Activated naive CD4-positive, alpha-beta T cell treated with anti-CD3 and anti-CD28 coated beads for 36 hours (primary cell): Measurements from ENCODE around the gene ATP1A2. TPM values are rescaled to one million over a fixed set of nuclear protein-coding genes. Genes with fewer than 3 reads are reported as not detected.
"Not testable (repeated sequence)": the region's sequence is repeated elsewhere in the genome, so short reads cannot be mapped to it uniquely, and the experiment has no call there.

Source experiments
- CTCF ChIA-PET: fragments of 350-600 bp; sonication (Branson Sonifier 250); formaldehyde crosslinking; loops from one replicate; lab custom pipeline; 2021; ENCODE audit warnings: antibody characterized with exemption; lab: Charles Lee
- DNase-seq: peaks from one replicate; pipeline ENCODE4 v3.0.0-alpha.2; 2020
- H3K27ac Mint-ChIP-seq: one replicate; pipeline ENCODE4 v1.8.0; 2021; ENCODE audit warnings: mild to moderate bottlenecking, mixed read lengths
- H3K27me3 Mint-ChIP-seq: one replicate; pipeline ENCODE4 v1.8.0; 2021; ENCODE audit warnings: low read depth, mixed read lengths
- H3K36me3 Mint-ChIP-seq: one replicate; pipeline ENCODE4 v1.8.0; 2021; ENCODE audit warnings: low read depth, mixed read lengths
- H3K4me1 Mint-ChIP-seq: one replicate; pipeline ENCODE4 v1.8.0; 2021; ENCODE audit warnings: low read depth, mixed read lengths
- H3K4me3 Mint-ChIP-seq: one replicate; pipeline ENCODE4 v1.8.0; 2021; ENCODE audit warnings: mild to moderate bottlenecking, moderate library complexity, mixed read lengths
- H3K9me3 Mint-ChIP-seq: one replicate; pipeline ENCODE4 v1.8.0; 2021; ENCODE audit warnings: mixed read lengths
- intact Hi-C: fragments of 100-400 bp; cut with micrococcal nuclease; formaldehyde crosslinking; loops from one replicate; pipeline ENCODE4 v1.15.1; 2023
- total RNA-seq, 2 experiments: library from RNA; stranded (reverse); gene quantifications; one replicate each; pipeline ENCODE4 v1.2.3, GENCODE V29; 2021

ATP1A2 gene
- total RNA-seq, 2 experiments from 2014 or later, result not detected

DNA sequence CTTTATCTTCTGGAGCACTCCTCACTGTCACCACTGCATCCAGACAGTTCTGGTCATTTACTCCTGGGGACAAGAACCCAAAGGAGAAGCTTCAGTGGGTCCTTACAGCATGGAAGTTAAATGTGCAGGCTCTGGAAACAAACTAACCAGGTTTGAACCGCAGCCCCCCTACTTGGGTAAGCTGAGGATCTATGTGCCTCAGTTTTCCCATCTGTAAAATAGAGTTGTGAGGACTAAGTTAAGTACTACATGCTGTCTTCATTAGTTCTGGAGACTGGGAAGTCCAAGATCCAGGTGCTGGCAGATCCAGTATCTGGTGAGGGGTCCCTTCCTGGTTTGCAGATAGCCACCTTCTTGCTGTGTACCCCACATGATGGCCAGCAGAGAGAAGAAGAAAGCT, 8.0 kb upstream of the ATP1A2 start:
- H3K9me3 Mint-ChIP-seq, result no peaks in the 10 kb centered on the region
- CTCF ChIA-PET, result interaction anchor here (0.6 to 2.6 kb wide), 5 partner anchors 9 to 269 kb away, joined by 3 to 11 read pairs (median 4); partner anchors contain the start of gene IGSF8
- no peaks in the 10 kb centered on the region for H3K36me3 Mint-ChIP-seq
- H3K27ac Mint-ChIP-seq, result no peak overlapping the region
- no peak overlapping the region for H3K4me3 Mint-ChIP-seq
- intact Hi-C loops, result no loop called here
- peaks cover 6% of the 10 kb centered on the region for H3K4me1 Mint-ChIP-seq
- no peaks in the 10 kb centered on the region for H3K27me3 Mint-ChIP-seq
- no peak for DNase-seq

DNA sequence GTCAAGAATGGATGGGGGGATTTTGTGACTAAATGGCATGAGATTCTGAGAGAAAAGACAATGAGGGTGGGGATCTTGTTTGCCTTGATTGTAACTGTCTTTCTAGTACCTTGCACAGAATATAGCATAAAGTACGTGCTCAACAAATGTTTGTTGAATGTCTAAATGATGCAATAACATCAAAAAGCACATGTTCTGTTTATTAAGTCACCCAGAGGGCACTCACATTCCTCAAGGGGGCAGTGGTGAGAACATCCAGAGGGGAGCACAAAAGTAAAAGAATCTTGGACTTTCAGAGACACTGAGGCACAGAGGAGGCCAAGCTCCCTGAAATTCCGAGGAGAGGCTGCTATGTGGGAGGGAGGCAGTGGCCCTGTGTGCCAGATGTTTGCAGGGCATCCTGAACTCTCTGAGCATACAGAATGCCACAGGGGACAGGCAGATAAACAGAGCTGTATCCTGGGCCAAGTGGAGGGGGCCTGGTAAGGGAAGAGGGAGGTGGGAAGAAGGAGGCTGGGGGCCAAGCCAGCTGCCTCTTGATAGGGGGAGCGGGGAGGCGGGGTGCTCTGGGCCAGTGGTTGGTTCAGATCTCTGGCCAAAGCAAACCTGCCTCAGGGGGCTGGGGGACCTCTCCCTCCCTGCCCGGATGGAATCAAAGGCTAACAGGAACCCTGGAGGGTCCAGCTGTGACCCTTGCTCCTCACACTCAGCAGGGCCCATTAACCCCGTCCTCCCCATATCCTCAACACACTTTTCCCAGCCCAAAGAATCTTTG, 6.5 kb upstream of the ATP1A2 start:
- intact Hi-C loops, result no loop called here
- peak; percentile 63 for DNase-seq
- Mint-ChIP-seq H3K36me3 (no peaks in the 10 kb centered on the region), H3K4me3 (no peak overlapping the region), H3K27me3 (no peaks in the 10 kb centered on the region), H3K9me3 (no peaks in the 10 kb centered on the region), H3K4me1 (peaks cover 6% of the 10 kb centered on the region), H3K27ac (peak overlapping the region; percentile 32)
- CTCF ChIA-PET, result interaction anchor here (0.7 to 2.6 kb wide), 12 partner anchors 8 to 267 kb away, joined by 3 to 11 read pairs (median 3); partner anchors contain the start of gene IGSF8

DNA sequence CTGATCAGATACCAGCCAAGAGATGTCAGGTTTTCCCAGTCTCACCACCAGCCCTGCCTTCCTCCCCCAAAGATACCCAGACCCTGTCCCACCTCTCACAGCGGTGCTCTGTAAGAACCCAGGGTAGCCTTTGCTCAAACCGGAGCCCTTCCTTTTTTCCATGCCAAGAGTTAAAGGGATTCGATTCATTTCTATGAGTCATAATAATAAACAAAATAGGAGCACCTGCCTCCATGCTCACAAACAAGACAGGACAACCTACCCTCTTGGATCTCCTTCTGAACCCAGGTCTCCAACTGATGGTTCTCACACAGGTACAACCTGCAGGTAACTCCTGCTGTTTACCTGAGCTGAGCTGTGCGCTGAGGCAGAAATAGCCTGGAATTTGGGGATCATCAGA, 5.9 kb upstream of the ATP1A2 start:
- no peak overlapping the region for H3K27ac Mint-ChIP-seq
- no peak for DNase-seq
- no peaks in the 10 kb centered on the region for H3K36me3 Mint-ChIP-seq
- no peaks in the 10 kb centered on the region for H3K9me3 Mint-ChIP-seq
- CTCF ChIA-PET, result interaction anchor here (1.0 to 2.6 kb wide), 4 partner anchors 8 to 181 kb away, joined by 3 to 11 read pairs (median 4); no protein-coding TSS in a partner anchor
- H3K27me3 Mint-ChIP-seq, result no peaks in the 10 kb centered on the region
- peaks cover 6% of the 10 kb centered on the region for H3K4me1 Mint-ChIP-seq
- intact Hi-C loops, result no loop called here
- H3K4me3 Mint-ChIP-seq, result no peak overlapping the region

DNA sequence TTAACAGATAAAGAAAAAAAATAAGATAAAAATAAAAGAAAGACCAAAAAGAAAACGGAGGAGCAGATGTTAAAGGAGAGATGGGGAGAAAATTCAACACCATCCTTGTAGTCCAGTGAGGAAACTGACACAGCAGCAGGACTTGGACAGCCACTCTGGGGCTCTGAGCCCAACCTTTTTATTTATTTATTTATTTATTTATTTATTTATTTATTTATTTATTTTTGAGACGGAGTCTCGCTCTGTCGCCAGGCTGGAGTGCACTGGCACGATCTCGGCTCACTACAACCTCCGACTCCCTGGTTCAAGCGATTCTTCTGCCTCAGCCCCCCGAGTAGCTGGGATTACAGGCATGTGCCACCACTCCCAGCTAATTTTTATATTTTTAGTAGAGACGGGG, 4.1 kb upstream of the ATP1A2 start:
- H3K36me3 Mint-ChIP-seq, intact Hi-C loops, H3K9me3 Mint-ChIP-seq, H3K27ac Mint-ChIP-seq, H3K27me3 Mint-ChIP-seq, H3K4me3 Mint-ChIP-seq, H3K4me1 Mint-ChIP-seq, DNase-seq: not testable (repeated sequence)
- CTCF ChIA-PET, result interaction anchor here (0.6 to 1.9 kb wide), 3 partner anchors 9 to 241 kb away, joined by 3 to 4 read pairs (median 3); no protein-coding TSS in a partner anchor

DNA sequence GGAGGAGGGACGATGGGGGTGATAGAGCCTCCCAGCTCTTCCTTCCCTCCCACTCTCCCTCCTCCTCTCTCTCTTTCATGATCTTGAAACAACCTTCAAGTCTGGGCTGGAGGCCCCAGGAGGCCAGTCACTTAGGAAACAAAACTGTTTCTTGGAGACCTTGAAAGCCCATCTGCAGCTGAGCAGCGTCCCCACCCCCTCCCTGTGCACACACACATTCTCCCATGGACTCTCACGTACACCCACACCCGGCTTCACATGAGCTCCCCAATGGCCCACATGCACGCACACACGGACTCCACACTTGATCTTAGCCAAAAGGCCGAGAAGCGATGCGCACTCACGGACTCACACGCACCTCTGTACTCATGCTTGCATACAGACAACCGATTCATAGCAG, 3.2 kb upstream of the ATP1A2 start:
- H3K9me3 Mint-ChIP-seq, result no peaks in the 10 kb centered on the region
- H3K27me3 Mint-ChIP-seq, result no peaks in the 10 kb centered on the region
- CTCF ChIA-PET, result interaction anchor here (0.9 to 1.1 kb wide), 3 partner anchors 9 to 494 kb away, joined by 3 read pairs; no protein-coding TSS in a partner anchor
- H3K4me3 Mint-ChIP-seq, result no peak overlapping the region
- H3K4me1 Mint-ChIP-seq, result peaks cover 6% of the 10 kb centered on the region
- no peak for DNase-seq
- H3K27ac Mint-ChIP-seq, result no peak overlapping the region
- intact Hi-C loops, result no loop called here
- H3K36me3 Mint-ChIP-seq, result no peaks in the 10 kb centered on the region

DNA sequence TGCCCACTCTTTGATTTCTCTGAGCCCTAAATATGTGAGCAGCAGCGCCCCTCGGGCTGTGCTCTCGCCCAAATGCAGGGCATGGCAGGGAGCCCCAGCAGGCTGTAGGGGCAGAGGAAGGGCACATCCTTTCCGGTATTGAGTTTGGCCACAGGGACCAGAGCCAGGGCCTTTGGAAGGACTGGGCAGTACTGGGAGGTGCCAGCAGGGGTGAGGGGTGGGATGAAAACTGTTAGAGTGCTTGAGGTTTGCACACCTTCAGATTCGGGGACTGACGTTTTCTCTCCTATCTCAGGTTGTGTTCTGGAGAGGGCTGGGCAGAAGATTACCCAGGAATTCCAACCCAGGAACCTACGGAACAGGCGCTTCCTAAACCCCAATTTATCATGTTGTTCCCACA, 2.2 kb upstream of the ATP1A2 start:
- Mint-ChIP-seq H3K4me1 (peaks cover 6% of the 10 kb centered on the region), H3K4me3 (no peak overlapping the region), H3K27me3 (no peaks in the 10 kb centered on the region), H3K36me3 (no peaks in the 10 kb centered on the region), H3K27ac (no peak overlapping the region), H3K9me3 (no peaks in the 10 kb centered on the region)
- CTCF ChIA-PET, result no interaction called here
- intact Hi-C loops, result no loop called here
- no peak for DNase-seq

DNA sequence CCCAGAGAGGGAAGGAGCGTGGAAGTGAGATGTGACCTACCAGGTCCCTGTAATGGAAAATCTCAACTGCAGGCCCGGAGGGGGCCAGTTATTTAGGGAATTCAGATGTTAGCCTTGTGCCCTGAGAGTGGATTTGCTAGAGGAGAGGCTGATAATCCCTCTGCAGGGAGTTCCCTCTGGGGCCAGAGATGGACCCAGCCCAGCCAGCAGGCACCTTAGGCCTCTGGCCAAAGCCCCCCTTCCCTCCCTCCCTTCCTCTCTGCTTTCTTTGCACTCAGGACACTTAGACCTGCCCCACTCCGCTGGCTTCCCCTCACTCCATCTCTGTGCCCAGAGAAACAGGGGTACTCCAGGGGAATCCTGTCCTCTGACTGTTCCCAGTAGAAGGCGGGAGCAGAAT, 1.5 kb upstream of the ATP1A2 start:
- CTCF ChIA-PET, result interaction anchor here (1.2 kb wide), 1 partner anchor 13 kb away, joined by 3 read pairs; no protein-coding TSS in a partner anchor
- no peaks in the 10 kb centered on the region for H3K9me3 Mint-ChIP-seq
- H3K4me1 Mint-ChIP-seq, result peaks cover under 1% of the 10 kb centered on the region
- H3K36me3 Mint-ChIP-seq, result no peaks in the 10 kb centered on the region
- no peaks in the 10 kb centered on the region for H3K27me3 Mint-ChIP-seq
- intact Hi-C loops, result no loop called here
- no peak overlapping the region for H3K4me3 Mint-ChIP-seq
- DNase-seq, result no peak
- H3K27ac Mint-ChIP-seq, result no peak overlapping the region

DNA sequence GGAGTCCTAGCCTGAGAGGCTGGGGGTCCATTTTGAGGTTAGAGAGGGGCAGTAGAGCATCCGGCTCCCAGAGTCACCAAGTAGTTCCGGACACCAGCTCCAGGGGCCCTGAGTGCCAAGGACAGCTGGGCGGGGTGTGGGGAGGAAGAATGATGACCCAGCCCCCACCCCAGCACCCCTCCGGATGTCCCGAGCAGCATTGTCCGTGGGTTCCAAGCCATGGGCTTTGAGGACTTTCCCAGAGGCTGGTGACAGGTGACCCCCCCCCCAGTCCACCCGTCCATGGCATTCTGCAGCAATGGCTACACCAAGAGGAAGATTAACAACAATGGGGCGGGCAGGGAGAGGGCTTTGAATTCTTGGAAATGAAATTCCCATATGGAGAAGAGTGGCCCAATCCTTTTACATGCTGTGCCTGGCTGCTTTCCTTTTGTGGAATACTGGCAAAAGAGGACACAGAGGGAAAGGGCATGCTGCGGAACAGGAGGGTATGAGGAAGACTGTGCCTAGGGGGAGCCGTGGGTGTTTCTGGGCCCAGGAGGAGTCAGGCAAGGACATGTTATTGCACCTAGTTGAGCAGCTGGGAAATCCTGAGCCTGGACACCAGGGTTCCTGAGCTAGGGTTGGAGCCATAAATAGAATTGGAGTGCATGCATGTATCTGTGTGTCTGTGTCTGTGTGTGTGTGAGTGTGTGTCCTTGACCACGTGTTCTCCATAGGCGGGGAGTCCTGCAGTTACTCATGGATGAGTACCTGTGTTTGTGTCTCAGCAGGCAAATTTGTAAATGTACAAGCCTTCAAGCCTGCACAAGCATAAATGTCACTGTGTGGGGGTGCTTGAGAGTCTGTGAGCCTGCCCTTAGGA, 956 bp downstream of the ATP1A2 start:
- no peaks in the 10 kb centered on the region for H3K36me3 Mint-ChIP-seq
- DNase-seq, result no peak
- H3K4me3 Mint-ChIP-seq, result no peak overlapping the region
- H3K9me3 Mint-ChIP-seq, result no peaks in the 10 kb centered on the region
- intact Hi-C loops, result no loop called here
- CTCF ChIA-PET, result interaction anchor here (0.6 to 0.8 kb wide), 2 partner anchors 32 to 1028 kb away, joined by 3 read pairs; no protein-coding TSS in a partner anchor
- no peaks in the 10 kb centered on the region for H3K4me1 Mint-ChIP-seq
- no peak overlapping the region for H3K27ac Mint-ChIP-seq
- no peaks in the 10 kb centered on the region for H3K27me3 Mint-ChIP-seq

DNA sequence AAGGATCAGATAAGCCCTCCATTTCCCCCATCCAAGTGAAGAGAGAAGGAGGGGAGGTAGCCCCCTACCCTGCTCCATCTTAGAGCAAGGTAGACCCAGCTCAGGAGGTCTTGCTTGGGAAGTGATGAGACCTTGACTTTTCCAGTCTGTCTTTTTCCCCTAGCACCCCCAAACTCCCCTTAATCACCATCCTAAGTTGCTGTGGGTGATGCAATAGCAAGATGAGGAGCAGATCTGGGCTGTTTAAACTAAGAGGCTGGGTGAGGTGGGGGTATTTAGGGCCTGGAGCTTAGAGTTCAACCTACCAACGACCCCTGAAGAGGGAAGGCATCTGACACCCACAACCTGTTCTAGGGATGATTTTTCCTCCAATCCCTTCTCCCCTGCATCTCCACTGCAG, 1.7 kb downstream of the ATP1A2 start:
- Mint-ChIP-seq H3K9me3 (no peaks in the 10 kb centered on the region), H3K27ac (no peak overlapping the region), H3K27me3 (no peaks in the 10 kb centered on the region), H3K36me3 (no peaks in the 10 kb centered on the region), H3K4me3 (no peak overlapping the region), H3K4me1 (no peaks in the 10 kb centered on the region)
- no peak for DNase-seq
- CTCF ChIA-PET, result interaction anchor here (0.8 to 1.4 kb wide), 3 partner anchors 16 to 259 kb away, joined by 3 to 4 read pairs (median 3); no protein-coding TSS in a partner anchor
- intact Hi-C loops, result no loop called here

DNA sequence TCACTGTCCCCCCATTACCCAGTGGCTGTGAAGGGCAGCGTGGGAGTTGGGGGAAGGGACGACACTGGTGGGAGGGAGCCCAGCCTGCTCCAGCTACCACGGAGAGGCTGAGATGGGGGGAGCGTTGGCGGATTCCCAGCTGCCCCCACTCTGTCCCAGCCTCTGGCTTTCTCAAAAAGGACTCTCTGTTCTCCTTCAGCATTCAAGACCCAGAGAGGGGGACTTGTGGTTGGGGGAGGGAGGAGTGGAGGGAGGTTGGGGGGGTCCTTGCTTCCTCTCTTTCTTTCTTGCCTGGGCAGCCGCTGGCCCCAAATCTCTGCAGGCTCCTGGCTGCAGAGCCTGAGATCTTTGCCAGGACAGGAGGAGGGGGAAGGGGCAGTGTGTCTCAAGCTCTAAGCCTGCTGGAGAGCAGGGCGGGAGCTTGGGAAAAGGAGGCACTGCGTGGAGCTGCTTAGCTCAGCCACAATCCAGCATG, 2.2 kb downstream of the ATP1A2 start:
- intact Hi-C loops, result no loop called here
- Mint-ChIP-seq H3K9me3 (no peaks in the 10 kb centered on the region), H3K27me3 (no peaks in the 10 kb centered on the region), H3K36me3 (no peaks in the 10 kb centered on the region), H3K4me3 (no peak overlapping the region), H3K4me1 (no peaks in the 10 kb centered on the region), H3K27ac (no peak overlapping the region)
- no peak for DNase-seq
- CTCF ChIA-PET, result interaction anchor here (0.9 to 1.4 kb wide), 3 partner anchors 9 to 259 kb away, joined by 3 to 5 read pairs (median 4); no protein-coding TSS in a partner anchor

DNA sequence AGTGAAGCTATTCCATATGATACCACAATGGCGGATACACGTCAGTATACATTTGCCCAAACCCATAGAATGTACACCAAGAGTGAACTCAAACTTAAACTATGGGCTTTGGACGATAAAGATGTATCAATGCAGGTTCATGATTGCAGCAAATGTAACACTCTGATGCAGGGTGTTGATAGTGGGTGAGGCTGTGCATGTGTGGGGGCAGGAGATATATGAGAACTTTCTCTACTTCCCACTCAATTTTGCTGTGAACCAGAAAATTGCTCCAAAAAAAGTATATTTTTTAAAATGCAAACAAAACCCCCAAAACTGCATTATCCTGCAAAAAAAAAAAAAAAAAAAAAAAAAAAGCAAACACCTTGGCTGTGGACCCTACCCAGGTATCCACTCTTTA, 3.4 kb downstream of the ATP1A2 start:
- CTCF ChIA-PET, result interaction anchor here (0.9 to 1.4 kb wide), 2 partner anchors 10 to 258 kb away, joined by 4 to 5 read pairs; no protein-coding TSS in a partner anchor
- no peak for DNase-seq
- Mint-ChIP-seq H3K36me3 (no peaks in the 10 kb centered on the region), H3K27ac (no peak overlapping the region), H3K4me3 (no peak overlapping the region), H3K9me3 (no peaks in the 10 kb centered on the region), H3K4me1 (no peaks in the 10 kb centered on the region), H3K27me3 (no peaks in the 10 kb centered on the region)
- intact Hi-C loops, result no loop called here

DNA sequence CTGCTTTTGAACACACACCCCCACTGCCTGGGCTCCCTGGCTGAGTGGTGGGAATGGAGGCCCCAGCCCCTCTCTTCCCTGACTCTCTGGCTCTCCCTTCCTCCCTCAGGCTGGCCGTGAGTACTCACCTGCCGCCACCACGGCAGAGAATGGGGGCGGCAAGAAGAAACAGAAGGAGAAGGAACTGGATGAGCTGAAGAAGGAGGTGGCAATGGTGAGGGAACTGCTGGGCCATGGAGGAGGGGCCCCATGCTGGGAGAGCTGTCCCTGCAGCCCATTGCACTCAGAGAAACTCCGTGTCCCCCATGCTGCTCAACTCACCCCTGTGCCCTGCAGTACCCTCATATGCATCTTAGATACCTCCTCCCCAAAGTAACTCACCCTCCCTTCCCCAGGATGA, 5.2 kb downstream of the ATP1A2 start:
- H3K27ac Mint-ChIP-seq, result no peak overlapping the region
- no peak for DNase-seq
- CTCF ChIA-PET, result interaction anchor here (0.6 to 0.8 kb wide), 2 partner anchors 16 to 168 kb away, joined by 3 read pairs; no protein-coding TSS in a partner anchor

More for the DNA sequence above, 5.2 kb downstream of the ATP1A2 start:
- H3K9me3 Mint-ChIP-seq, result no peaks in the 10 kb centered on the region
- intact Hi-C loops, result no loop called here
- no peaks in the 10 kb centered on the region for H3K4me1 Mint-ChIP-seq
- H3K36me3 Mint-ChIP-seq, result no peaks in the 10 kb centered on the region
- no peaks in the 10 kb centered on the region for H3K27me3 Mint-ChIP-seq
- no peak overlapping the region for H3K4me3 Mint-ChIP-seq
